Measurements from ENCODE around the gene DIAPH3. TPM values are rescaled to one million over a fixed set of nuclear protein-coding genes. Genes with fewer than 3 reads are reported as not detected.

The DIAPH3 gene
- total and polyA plus RNA-seq, 2 of the 8 experiments (the other 6 are each of a cell fraction or from before 2014, with no cell fraction given) = 8.0 to 30.8 TPM

DNA sequence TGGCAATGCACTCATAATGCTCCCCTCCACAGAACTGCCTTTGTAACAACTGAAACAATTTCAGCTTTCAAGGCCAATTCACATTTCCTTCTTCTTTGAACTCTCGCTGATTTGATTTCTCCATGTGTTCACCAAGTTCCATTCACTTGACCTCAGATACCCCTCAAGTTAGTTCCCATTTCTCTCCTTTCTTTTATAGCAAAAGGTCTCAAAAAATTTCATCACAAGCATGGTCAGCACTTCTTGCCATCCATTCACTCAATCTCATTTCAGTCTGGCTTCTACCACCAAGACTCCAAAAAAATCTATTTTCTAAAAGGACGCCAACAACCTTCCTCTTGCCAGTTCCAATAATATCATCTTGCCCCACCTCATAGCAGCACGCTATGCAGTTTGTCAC, 135.7 kb downstream of the DIAPH3 start:
- 89% methylated on average over 3 of the region's 3 CpGs; no CpG with 5 or more reads in 1 of the 2 experiments for WGBS, 2 experiments (ENCODE audit: extremely low coverage in 1 of 2, insufficient coverage in 1 of 2, insufficient read length in 1 of 2, insufficient replicate concordance in 2 of 2, low coverage in 1 of 2, low lambda C conversion rate in 2 of 2, missing lambda C conversion rate in 1 of 2)
- H2AK5ac ChIP-seq (ENCODE audit: low read depth, low read length) = no peak overlapping the region

More for the DNA sequence above, 135.7 kb downstream of the DIAPH3 start:
- ChIA-PET POLR2A (ENCODE audit: partially characterized antibody) (no interaction called here), CTCF (ENCODE audit: partially characterized antibody) (no interaction called here)
- no peak overlapping the region for H4K8ac ChIP-seq (ENCODE audit: extremely low read depth, insufficient read depth, low read length)
- no peaks in the 10 kb centered on the region for H3K4me1 ChIP-seq (replicated peaks in 1 of 4; ENCODE audit: control insufficient read depth in 3 of 4, insufficient read depth in 4 of 4, low read length in 3 of 4)
- no peak overlapping the region for H4K5ac ChIP-seq (ENCODE audit: insufficient read length, low read depth, low read length)
- no peak overlapping the region for H2BK5ac ChIP-seq (ENCODE audit: low read depth, low read length)
- no peak overlapping the region for H2BK12ac ChIP-seq (ENCODE audit: low read depth, low read length)
- no peak overlapping the region for H3K18ac ChIP-seq (ENCODE audit: extremely low read depth, low read length)
- H3K9ac ChIP-seq (replicated peaks in 1 of 4; ENCODE audit: extremely low read depth in 1 of 4, low read depth in 3 of 4, low read length in 3 of 4) = no peak overlapping the region
- no peak for FAIRE-seq
- H3K36me3 ChIP-seq (ENCODE audit: control insufficient read depth in 2 of 4, insufficient read depth in 4 of 4, low read length in 3 of 4) = no peaks in the 10 kb centered on the region; a peak in 2 of 8 replicates
- no peaks in the 10 kb centered on the region for H3K23me2 ChIP-seq (ENCODE audit: low read depth, low read length)
- no peak overlapping the region for H2BK15ac ChIP-seq (ENCODE audit: low read length)
- no peak overlapping the region for H3K56ac ChIP-seq (replicated peaks; ENCODE audit: insufficient read length, low read depth, low read length)
- H3K27me3 ChIP-seq (replicated peaks in 1 of 4; ENCODE audit: control insufficient read depth in 3 of 4, extremely low read depth in 1 of 4, insufficient read depth in 3 of 4, low read length in 3 of 4) = no peaks in the 10 kb centered on the region
- H2BK120ac ChIP-seq (replicated peaks; ENCODE audit: low read depth, low read length) = no peak overlapping the region
- no peak overlapping the region for H3K4me2 ChIP-seq (ENCODE audit: insufficient read depth in 1 of 2, low read depth in 2 of 2, low read length in 2 of 2)
- no peaks in the 10 kb centered on the region for H3K79me2 ChIP-seq (ENCODE audit: control insufficient read depth in 1 of 2, insufficient read depth in 2 of 2, low read length in 2 of 2)
- no peaks in the 10 kb centered on the region for H3K9me3 ChIP-seq (ENCODE audit: insufficient read depth in 2 of 2, low read depth in 1 of 2, low read length in 1 of 2)
- no peak for TF ChIP-seq YY1 (IDR thresholded peaks at IDR 0.05; ENCODE audit: low read depth, low read length)
- TF ChIP-seq RNF2 (IDR thresholded peaks at IDR 0.05; ENCODE audit: borderline replicate concordance, low read depth, low read length, missing control alignments, poor library complexity, severe bottlenecking) = no peak
- no peak for TF ChIP-seq HDAC2 (IDR thresholded peaks at IDR 0.05; ENCODE audit: borderline replicate concordance in 1 of 2, low read depth in 2 of 2, low read length in 2 of 2)
- no peak for TF ChIP-seq TAF7 (optimal IDR thresholded peaks at IDR 0.05; ENCODE audit: borderline replicate concordance, low read depth, low read length)
- no peak for TF ChIP-seq SRF (IDR thresholded peaks at IDR 0.05; ENCODE audit: low read depth, low read length)
- no peak for TF ChIP-seq SIRT6 (IDR thresholded peaks at IDR 0.05; ENCODE audit: low read length)
- no peak for TF ChIP-seq BRCA1 (IDR thresholded peaks at IDR 0.05; ENCODE audit: low read depth, low read length)
- no peak for TF ChIP-seq BCL11A (IDR thresholded peaks at IDR 0.05; ENCODE audit: low read depth in 2 of 2, low read length in 2 of 2)
- no peak overlapping the region for H2AFZ ChIP-seq (ENCODE audit: low read length)
- H3K14ac ChIP-seq (ENCODE audit: insufficient read length) = no peak overlapping the region
- no peak overlapping the region for H4K91ac ChIP-seq (replicated peaks; ENCODE audit: insufficient read length, low read length)
- no peak overlapping the region for H3K4ac ChIP-seq (replicated peaks; ENCODE audit: insufficient read length, low read depth, low read length)
- no peak overlapping the region for H3K27ac ChIP-seq (ENCODE audit: low read depth, low read length)
- H4K20me1 ChIP-seq (replicated peaks in 1 of 2; ENCODE audit: control insufficient read depth in 1 of 2, insufficient read depth in 2 of 2, low read length in 2 of 2) = no peaks in the 10 kb centered on the region
- no peak overlapping the region for H2BK20ac ChIP-seq (ENCODE audit: low read length)
- DNase-seq (ENCODE audit: low read depth in 1 of 2, low spot score in 2 of 2) = no peak
- H3K79me1 ChIP-seq (ENCODE audit: low read depth, low read length) = no peaks in the 10 kb centered on the region; the same call in 1 of the 2 replicates
- no peak overlapping the region for H3K23ac ChIP-seq (ENCODE audit: insufficient read length)
- H3K4me3 ChIP-seq (ENCODE audit: extremely low read depth in 1 of 4, insufficient read depth in 2 of 4, low read depth in 3 of 4, low read length in 4 of 4) = no peak overlapping the region

Data from H1 (cell line).